ENCODE data around the gene DLX4.
A peak's percentile ranks its signal among the peaks of the same experiment; 100 is the strongest.

The DLX4 gene

GRCh38 chr17:49970498-49970897 lies 1.5 kb downstream of the DLX4 start:
- no peak for DNase-seq

- DNase-seq, result no peak
Measured at GRCh38 chr17:49971199-49971847, 2.3 kb downstream of the DLX4 start.

- no peak for DNase-seq
Measured at GRCh38 chr17:49971848-49972485, 3.0 kb downstream of the DLX4 start.

- DNase-seq, result no peak
Measured at GRCh38 chr17:49972486-49973270, 3.7 kb downstream of the DLX4 start.

GRCh38 chr17:49973271-49973615 lies 4.3 kb downstream of the DLX4 start:
- no peak for DNase-seq

GRCh38 chr17:49975531-49975930 lies 6.5 kb downstream of the DLX4 start:
- DNase-seq, result no peak

- no peak for DNase-seq
Measured at GRCh38 chr17:49976163-49976827, 7.3 kb downstream of the DLX4 start.

GRCh38 chr17:49976828-49977202 lies 7.8 kb downstream of the DLX4 start:
- no peak for DNase-seq

GRCh38 chr17:49977463-49978389 lies 8.7 kb downstream of the DLX4 start:
- DNase-seq, result peak; percentile 23

GRCh38 chr17:49978501-49978900 lies 9.5 kb downstream of the DLX4 start:
- DNase-seq, result no peak

GRCh38 chr17:49979748-49980479 lies 10.9 kb downstream of the DLX4 start:
- no peak for DNase-seq

- DNase-seq, result no peak
Measured at GRCh38 chr17:49980703-49981197, 11.8 kb downstream of the DLX4 start.

- DNase-seq, result no peak
Measured at GRCh38 chr17:49984283-49984682, 15.3 kb downstream of the DLX4 start.

GRCh38 chr17:49984776-49985175 lies 15.8 kb downstream of the DLX4 start:
- no peak for DNase-seq

GRCh38 chr17:49985310-49985990 lies 16.5 kb downstream of the DLX4 start:
- DNase-seq, result no peak

- DNase-seq, result no peak
Measured at GRCh38 chr17:49986396-49987289, 17.7 kb downstream of the DLX4 start.

GRCh38 chr17:49987290-49987585 lies 18.2 kb downstream of the DLX4 start:
- no peak for DNase-seq

- DNase-seq, result no peak
Measured at GRCh38 chr17:49987681-49988441, 18.9 kb downstream of the DLX4 start.

- DNase-seq, result no peak
Measured at GRCh38 chr17:49989518-49989880, 20.5 kb downstream of the DLX4 start.

All from fibroblast of upper back skin (primary cell).